Activated T-helper 17 cell treated with anti-CD3 and anti-CD28 coated beads, Interleukin-2, amount 50 U/mL, for 72 hours (primary cell): ENCODE results near the gene LRRC8B. TPM values are rescaled to one million over a fixed set of nuclear protein-coding genes. Genes with fewer than 3 reads are reported as not detected.

Experiments
- ATAC-seq: fragments of 150-1000 bp; cut with Tn5 transposase; replicated peaks from 2 replicates; pipeline ENCODE4 v1.10.0; 2021; ENCODE audit warnings: mild to moderate bottlenecking, moderate library complexity
- H3K27ac Mint-ChIP-seq: one replicate; pipeline ENCODE4 v1.8.0; 2022; ENCODE audit warnings: mixed read lengths
- H3K27me3 Mint-ChIP-seq: one replicate; pipeline ENCODE4 v1.8.0; 2022; ENCODE audit warnings: mixed read lengths
- H3K36me3 Mint-ChIP-seq: one replicate; pipeline ENCODE4 v1.8.0; 2022; ENCODE audit warnings: low read depth, mild to moderate bottlenecking, mixed read lengths
- H3K4me1 Mint-ChIP-seq: one replicate; pipeline ENCODE4 v1.8.0; 2022; ENCODE audit warnings: mixed read lengths
- H3K4me3 Mint-ChIP-seq: one replicate; pipeline ENCODE4 v1.8.0; 2022; ENCODE audit warnings: mild to moderate bottlenecking, mixed read lengths
- H3K9me3 Mint-ChIP-seq: one replicate; pipeline ENCODE4 v1.8.0; 2022; ENCODE audit warnings: mixed read lengths
- total RNA-seq, 2 donors: library from RNA; stranded (reverse); gene quantifications; one replicate each; pipeline ENCODE4 v1.2.3, GENCODE V29; 2022

The LRRC8B gene
- total RNA-seq, 2 donors from 2014 or later: 16.3 to 45.8 TPM

DNA sequence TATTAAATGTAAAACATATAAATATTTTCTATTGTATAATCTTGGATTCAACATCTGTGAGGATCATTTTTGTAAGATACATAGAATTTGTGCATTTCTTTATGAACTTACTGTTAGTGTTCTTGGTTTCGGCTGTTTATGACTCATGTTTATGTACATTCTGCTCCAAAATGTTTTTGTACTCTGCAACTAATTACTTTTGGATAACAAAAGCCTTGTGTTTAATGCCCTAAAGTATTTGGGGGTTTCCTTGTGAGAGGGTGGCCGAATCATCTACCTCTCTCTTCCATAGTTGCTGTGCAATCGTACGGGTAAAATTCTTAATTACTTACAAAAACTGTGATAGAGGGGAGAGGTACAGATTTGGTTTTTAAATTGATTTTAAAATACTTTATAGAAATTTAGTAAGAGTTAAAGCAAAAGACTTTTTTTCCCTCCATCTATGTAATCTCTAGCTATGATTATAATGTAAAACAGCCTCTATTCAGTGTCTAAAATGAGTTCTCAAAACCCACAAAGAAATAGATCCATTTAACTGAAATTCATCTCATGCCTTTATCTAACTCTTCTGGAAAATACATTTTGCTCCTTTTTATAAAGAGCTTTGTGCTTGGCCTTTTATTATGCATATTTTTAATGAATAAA is 69.6 kb downstream of the LRRC8B start:
- H3K9me3 Mint-ChIP-seq: no peaks in the 10 kb centered on the region
- H3K4me1 Mint-ChIP-seq: peaks cover 50% of the 10 kb centered on the region
- H3K27me3 Mint-ChIP-seq: no peaks in the 10 kb centered on the region
- ATAC-seq: no peak
- H3K36me3 Mint-ChIP-seq: peaks cover 96% of the 10 kb centered on the region
- H3K27ac Mint-ChIP-seq: no peak overlapping the region
- H3K4me3 Mint-ChIP-seq: no peak overlapping the region

DNA sequence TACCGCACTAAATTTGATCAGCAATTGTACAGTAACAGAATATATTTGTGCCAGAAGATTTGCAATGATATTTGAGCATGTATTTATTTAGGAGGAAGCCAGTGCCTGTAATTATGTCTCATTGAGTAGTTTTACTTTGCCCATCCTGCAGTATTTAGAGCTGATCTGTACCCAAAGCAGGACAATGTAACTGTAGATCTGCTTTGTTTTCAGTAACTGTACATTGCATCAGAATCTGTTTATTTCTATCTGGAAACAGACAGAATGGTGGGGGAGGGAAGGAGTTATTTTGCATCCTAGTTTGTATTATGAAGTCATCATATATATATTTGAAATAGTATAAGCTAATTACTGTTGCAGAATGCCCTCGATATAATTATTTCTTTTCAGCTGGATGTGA is 72.1 kb downstream of the LRRC8B start:
- Mint-ChIP-seq H3K9me3 (no peaks in the 10 kb centered on the region), H3K36me3 (peaks cover 73% of the 10 kb centered on the region), H3K27me3 (no peaks in the 10 kb centered on the region), H3K4me3 (no peak overlapping the region), H3K4me1 (peaks cover 56% of the 10 kb centered on the region), H3K27ac (no peak overlapping the region)
- no peak for ATAC-seq

DNA sequence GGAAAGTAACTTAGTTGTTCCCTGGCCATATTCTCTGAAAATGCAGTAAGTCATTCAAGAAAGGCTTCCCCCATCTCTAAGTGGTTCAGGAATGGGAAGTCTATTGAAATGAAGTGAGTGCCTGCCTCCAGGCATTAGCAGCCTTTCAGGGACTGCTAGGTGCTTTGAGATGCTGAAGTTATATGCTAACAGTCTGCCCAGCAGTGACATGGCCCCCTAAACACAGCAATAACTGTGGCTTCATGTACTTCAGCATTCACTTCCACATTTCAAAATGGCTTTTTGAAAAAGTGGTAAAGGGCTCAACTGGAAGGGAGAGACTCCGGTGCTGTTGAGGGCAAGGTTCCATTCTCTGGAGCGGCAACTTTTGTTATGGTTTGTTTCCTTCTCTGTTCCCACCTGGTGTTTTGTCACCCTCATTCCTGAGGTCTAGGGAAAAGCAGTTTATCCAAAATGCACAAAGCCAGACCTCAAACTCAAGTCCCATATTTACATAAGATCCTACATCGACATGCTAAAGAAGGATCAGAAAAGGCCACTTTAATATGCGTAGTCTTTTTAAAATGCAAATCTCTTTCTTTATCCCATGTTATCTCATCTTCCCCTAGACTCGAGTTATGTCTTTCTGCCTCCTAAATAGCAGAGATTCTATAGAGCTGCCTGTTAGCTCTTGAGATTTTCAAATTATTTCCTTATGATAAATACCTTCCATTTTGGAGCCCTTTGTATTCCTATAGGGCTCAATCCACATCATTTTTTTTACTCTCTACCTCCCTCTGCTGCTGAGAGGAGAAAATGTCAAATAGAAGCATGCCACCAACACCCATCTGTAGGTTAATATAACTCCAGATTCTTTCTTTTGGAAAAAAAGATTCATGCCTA is 74.1 kb downstream of the LRRC8B start:
- Mint-ChIP-seq H3K27me3 (no peaks in the 10 kb centered on the region), H3K4me3 (peak overlapping the region; percentile 17), H3K27ac (peak overlapping the region; percentile 98), H3K36me3 (peaks cover 60% of the 10 kb centered on the region), H3K4me1 (peaks cover 58% of the 10 kb centered on the region), H3K9me3 (no peaks in the 10 kb centered on the region)
- no peak for ATAC-seq

DNA sequence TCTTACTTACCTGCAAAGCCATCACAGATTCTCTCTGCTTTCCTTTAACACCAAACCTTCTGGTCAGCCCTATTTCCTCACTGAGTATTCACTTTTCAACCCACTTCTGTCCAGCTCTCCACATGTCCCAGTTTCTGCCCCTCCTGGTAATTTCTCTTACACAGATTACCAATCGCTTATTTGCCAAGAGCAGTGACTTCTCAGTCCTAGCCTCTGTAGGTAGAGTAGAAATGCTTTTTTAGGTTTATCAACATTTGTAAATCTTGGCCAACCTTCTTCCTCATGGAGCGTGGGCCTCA is 74.7 kb downstream of the LRRC8B start:
- Mint-ChIP-seq H3K27me3 (no peaks in the 10 kb centered on the region), H3K9me3 (no peaks in the 10 kb centered on the region), H3K4me1 (peaks cover 59% of the 10 kb centered on the region), H3K36me3 (peaks cover 54% of the 10 kb centered on the region), H3K27ac (peak overlapping the region; percentile 98), H3K4me3 (peak overlapping the region; percentile 17)
- no peak for ATAC-seq

DNA sequence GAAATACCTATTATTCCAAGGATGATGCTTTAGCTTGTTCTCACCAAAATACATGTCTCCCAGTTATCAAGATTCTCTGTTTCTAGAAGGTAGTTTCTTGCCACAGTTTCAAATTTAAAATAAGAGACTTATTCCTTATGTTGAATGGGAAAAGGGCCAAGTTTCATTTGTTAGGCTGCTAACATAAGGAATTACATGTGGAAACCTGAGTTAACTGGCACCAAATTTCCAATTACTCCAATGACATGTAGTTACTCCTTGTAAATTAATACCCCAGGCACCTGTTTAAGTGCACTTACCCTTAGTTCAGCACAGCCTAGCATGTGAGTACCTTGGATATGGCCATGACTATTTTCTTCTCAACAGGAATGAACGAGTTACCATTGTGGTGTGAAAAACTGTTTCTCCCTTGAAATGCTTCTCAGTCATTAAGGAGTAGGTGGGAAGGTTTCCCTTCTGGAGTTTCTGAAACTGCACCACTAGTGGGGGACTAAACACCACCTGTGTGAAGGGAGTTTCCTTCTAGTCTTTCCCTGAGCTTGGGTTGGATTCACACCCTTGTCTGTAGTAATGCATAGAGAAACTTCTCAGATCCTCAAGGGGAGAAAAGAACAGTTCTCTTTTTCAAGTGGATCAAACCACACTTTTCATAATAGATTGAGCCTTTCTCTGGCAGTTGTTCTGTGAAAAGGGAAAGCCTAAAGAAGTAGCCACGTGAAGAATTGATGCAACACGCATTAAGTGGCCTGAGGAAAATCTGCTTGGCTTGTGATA is 76.0 kb downstream of the LRRC8B start:
- peaks cover 69% of the 10 kb centered on the region for H3K4me1 Mint-ChIP-seq
- H3K9me3 Mint-ChIP-seq: no peaks in the 10 kb centered on the region
- peaks cover 42% of the 10 kb centered on the region for H3K36me3 Mint-ChIP-seq
- peak overlapping the region; percentile 77 for H3K4me3 Mint-ChIP-seq
- no peaks in the 10 kb centered on the region for H3K27me3 Mint-ChIP-seq
- peak overlapping the region; percentile 98 for H3K27ac Mint-ChIP-seq
- peak; percentile 25 for ATAC-seq

DNA sequence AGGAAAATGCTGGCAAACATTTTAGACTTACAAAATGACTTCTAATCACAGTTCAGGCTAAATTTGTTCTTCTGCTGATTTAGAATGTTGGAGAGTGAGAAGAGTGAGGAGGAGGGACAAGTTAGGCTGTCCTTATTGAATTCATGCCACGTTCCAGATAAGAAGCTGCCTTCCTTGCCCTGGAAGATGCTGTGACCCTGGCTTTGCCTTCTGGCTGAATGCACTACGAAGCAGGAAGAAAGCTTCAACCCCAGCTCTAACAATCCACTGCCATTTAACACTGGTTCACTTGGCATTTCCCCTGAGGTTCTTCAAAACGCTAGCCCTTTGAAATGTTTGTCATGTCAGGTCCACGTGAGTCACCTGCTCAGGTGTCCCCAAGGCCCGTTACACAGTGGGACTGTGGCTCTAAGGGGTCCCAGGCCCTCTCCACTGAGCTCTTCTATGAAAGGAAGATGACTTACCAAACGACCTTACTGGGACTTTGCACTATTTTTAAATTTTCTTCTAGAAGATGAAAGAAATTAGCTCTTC is 78.3 kb downstream of the LRRC8B start:
- H3K27ac Mint-ChIP-seq: peak overlapping the region; percentile 98
- H3K4me1 Mint-ChIP-seq: peaks cover 81% of the 10 kb centered on the region
- H3K27me3 Mint-ChIP-seq: no peaks in the 10 kb centered on the region
- H3K4me3 Mint-ChIP-seq: peak overlapping the region; percentile 77
- ATAC-seq: peak; percentile 11
- peaks cover 27% of the 10 kb centered on the region for H3K36me3 Mint-ChIP-seq
- H3K9me3 Mint-ChIP-seq: no peaks in the 10 kb centered on the region

DNA sequence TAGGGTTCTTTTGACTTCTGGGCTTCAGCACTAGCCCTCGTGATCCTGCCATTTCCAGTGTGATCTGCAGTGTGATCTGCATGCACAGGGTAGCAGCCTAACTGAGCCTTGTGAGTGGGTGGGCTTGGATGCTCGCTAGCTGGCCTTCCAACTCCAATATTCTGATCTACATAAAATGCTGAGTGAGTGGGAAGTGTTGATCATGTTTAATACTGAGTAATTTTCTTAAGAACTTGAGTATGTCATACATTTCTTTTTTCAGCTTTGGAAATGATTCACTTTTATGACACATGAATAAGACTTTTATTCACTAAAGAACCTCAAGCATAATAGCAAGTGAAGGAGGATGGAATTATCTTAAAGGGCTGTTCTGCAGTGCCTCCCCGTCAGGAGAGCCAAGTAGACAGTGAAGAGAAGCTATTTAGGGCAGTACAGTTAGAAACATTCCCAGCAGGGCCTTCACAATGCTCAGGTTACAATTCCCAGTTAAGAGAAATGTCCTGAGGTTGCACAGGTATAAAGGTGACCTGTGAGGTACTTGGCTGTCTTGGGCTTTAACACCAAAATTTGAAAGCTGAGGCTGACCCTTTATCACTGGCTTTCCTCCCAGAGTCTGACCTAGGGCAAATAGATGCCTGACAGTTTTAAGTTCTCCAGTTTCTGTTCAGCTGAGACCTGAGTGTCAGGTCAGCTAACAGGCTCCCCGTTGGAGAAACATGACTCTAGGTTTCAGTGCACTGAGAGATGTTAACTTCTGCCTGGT is 79.2 kb downstream of the LRRC8B start:
- Mint-ChIP-seq H3K27me3 (no peaks in the 10 kb centered on the region), H3K4me1 (peaks cover 83% of the 10 kb centered on the region), H3K9me3 (no peaks in the 10 kb centered on the region), H3K36me3 (peaks cover 31% of the 10 kb centered on the region), H3K27ac (peak overlapping the region; percentile 98), H3K4me3 (peak overlapping the region; percentile 77)
- peak; percentile 47 for ATAC-seq

DNA sequence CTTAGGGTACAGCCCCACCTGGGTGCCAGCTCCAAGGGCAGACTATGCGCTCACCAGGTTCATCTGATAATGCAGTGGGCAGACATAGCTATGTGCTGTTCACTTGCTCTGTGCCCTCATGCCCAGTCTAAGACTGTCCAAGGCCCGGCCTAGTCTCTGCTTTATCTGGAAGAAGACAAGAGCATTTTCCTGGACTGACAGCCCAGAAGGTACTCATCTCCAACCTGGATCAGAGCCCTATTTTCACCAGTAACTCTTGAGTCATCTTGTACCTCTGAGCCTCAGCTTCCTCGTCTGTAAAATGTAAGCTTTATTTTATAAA is 79.7 kb downstream of the LRRC8B start:
- peak; percentile 13 for ATAC-seq
- H3K9me3 Mint-ChIP-seq: no peaks in the 10 kb centered on the region
- no peaks in the 10 kb centered on the region for H3K27me3 Mint-ChIP-seq
- H3K4me3 Mint-ChIP-seq: peak overlapping the region; percentile 77
- H3K36me3 Mint-ChIP-seq: peaks cover 31% of the 10 kb centered on the region
- H3K27ac Mint-ChIP-seq: peak overlapping the region; percentile 98
- H3K4me1 Mint-ChIP-seq: peaks cover 82% of the 10 kb centered on the region

DNA sequence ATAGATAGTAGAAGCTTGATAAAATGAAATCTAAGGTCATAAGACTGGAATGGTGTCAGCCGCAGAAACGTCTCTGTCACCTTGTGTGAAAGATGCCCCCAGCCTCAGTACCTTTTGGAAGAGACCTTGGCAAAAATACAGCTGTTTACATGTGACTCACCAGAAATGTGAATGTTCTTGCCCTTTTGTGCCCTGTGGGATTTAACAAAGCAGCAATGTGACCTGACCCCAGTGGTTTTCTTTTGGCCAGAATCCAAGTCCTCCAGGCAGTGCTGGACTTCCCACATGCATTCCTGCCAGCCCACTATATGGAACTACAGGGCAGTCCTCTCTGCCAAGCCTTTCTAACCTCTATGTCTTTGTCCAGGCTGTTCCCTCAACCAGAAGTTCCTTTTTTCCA is 81.1 kb downstream of the LRRC8B start:
- Mint-ChIP-seq H3K27ac (peak overlapping the region; percentile 98), H3K27me3 (no peaks in the 10 kb centered on the region), H3K9me3 (no peaks in the 10 kb centered on the region), H3K36me3 (peaks cover 37% of the 10 kb centered on the region), H3K4me3 (peak overlapping the region; percentile 77), H3K4me1 (peaks cover 76% of the 10 kb centered on the region)
- no peak for ATAC-seq

DNA sequence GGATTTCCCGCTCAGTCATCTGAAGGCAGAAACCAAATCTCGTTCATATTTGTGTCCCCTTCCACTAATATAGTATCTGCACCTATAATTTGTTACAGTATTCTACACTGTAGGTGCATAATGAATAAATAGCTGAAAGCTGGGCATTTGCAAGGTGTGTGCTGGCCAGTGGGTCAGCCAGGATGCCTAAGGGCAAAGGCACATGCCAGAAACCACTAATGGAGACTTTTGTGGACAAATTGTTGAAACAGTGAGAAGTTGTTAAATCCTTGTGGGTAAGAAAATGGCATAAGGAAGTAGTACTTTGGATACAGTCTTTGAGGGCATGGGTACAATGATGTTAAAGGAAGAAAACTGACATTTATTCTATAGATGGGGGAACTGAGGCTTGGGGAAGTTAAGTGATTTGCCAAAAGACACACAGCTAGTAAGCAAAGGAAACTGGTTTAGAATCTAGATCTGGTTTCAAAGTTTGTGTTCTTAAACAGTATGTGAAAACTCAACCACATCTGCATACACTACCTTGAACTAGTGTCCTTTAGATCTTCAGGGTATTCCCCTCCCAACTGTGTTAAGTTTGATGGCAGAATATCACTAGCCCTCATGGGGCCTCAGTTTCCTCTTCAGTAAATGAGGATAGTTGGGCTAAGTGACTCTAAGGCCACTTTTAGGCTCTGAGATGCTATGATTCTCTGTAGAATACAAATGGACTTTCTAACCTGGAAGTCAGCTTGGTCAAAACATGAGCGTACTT is 81.8 kb downstream of the LRRC8B start:
- no peaks in the 10 kb centered on the region for H3K9me3 Mint-ChIP-seq

DNA sequence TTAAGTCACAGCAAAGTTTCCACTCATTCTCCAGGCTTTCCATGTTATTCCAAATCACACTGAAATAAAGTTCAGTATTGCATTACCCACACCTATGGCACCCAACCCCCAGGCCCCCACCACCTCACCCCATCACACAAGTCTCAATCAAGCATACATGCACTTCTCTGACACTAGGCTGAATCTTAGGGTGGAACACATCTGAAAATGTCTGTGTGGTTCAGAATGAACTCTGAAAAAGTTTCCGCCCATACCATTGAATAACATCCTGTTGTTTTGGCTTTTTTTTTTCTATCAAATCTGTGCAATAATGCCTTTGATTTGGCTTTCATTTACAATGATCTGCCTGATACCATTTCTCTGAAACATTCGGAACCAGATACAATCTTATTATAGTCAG is 82.5 kb downstream of the LRRC8B start:
- H3K36me3 Mint-ChIP-seq: peaks cover 46% of the 10 kb centered on the region
- H3K4me1 Mint-ChIP-seq: peaks cover 70% of the 10 kb centered on the region
- H3K27me3 Mint-ChIP-seq: no peaks in the 10 kb centered on the region
- ATAC-seq: peak; percentile 7
- H3K27ac Mint-ChIP-seq: peak overlapping the region; percentile 98
- H3K9me3 Mint-ChIP-seq: no peaks in the 10 kb centered on the region
- peak overlapping the region; percentile 77 for H3K4me3 Mint-ChIP-seq

More for the DNA sequence above, 81.8 kb downstream of the LRRC8B start:
- H3K4me3 Mint-ChIP-seq: peak overlapping the region; percentile 77
- peaks cover 74% of the 10 kb centered on the region for H3K4me1 Mint-ChIP-seq
- ATAC-seq: peak; percentile 16
- H3K27me3 Mint-ChIP-seq: no peaks in the 10 kb centered on the region
- peaks cover 42% of the 10 kb centered on the region for H3K36me3 Mint-ChIP-seq
- H3K27ac Mint-ChIP-seq: peak overlapping the region; percentile 98

DNA sequence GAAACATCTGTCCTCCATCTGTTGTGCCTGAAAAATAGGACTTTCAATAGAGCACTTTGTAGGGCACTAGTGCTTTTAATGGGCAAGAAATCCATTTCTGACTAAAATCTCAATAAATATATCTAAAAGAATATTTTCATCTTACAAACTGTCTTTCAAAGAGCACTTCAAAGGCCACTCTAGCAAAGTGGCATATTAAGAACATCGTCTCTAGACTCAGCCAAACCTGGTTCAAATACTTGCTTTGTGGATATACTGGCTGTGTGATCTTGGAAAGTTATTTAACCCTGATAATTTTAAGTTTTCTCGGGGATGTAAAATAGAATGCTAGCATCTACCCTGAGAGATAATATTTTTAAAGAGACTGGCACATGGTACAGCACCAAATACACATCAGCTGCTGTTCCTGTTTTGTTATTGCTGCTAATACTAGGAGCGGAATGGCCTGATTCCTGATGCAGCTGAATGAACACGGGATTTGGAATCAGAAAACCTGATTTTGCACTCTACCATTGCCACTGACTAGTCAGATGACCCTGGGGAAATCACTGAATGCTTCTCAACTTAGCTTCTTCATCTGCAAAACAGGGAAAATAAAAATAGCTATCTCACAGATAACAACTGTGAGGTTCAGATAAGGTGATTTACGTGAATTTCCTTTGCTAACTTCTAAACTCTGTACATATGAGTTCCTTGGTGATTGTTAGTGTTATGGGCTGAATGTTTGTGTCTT is 83.1 kb downstream of the LRRC8B start:
- no peak for ATAC-seq
- Mint-ChIP-seq H3K36me3 (peaks cover 43% of the 10 kb centered on the region), H3K9me3 (no peaks in the 10 kb centered on the region), H3K27ac (peak overlapping the region; percentile 98), H3K4me3 (peak overlapping the region; percentile 77), H3K27me3 (no peaks in the 10 kb centered on the region), H3K4me1 (peaks cover 72% of the 10 kb centered on the region)
